Epithelial cell of proximal tubule (primary cell): ENCODE measurements around the gene RAB30. TPM values are rescaled to one million over a fixed set of nuclear protein-coding genes. Genes with fewer than 3 reads are reported as not detected.

Experiments
- DNase-seq: peaks from one replicate; pipeline ENCODE4 v3.0.0-alpha.2; 2011; ENCODE audit warnings: low read depth
- H3K4me3 ChIP-seq: 2 replicates; pipeline ENCODE4 v1.5.1; 2011; ENCODE audit warnings: low read depth, mild to moderate bottlenecking, low read length
- CTCF ChIP-seq: conservative IDR thresholded peaks from 2 replicates; pipeline ENCODE4 v1.5.1; 2012; ENCODE audit warnings: low read depth, mild to moderate bottlenecking, low read length
- total RNA-seq: library from RNA; depleted of rRNA; stranded (reverse); fragments of >200 nt; gene quantifications from 2 replicates; pipeline ENCODE4 v1.2.3, GENCODE V29; 2015

RAB30 gene
- total RNA-seq, 1 donor from 2014 or later, result 2.8 TPM

DNA sequence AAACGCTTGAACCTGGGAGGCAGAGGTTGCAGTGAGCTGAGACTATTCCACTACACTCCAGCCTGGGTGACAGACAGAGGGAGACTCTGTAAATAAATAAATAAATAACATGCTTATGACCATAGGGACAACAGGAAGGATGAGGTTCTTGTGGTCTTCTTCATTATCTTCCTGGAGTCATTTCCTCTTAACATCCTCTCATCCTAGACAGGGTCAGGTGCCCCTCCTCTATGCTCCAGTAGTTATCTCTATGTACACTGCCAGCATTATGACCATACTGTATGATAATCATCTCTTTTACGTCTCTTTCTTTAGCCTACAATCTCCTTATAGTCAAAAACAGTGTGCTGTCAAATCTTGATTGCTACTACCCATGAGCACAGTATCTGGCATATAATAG is 17.7 kb downstream of the RAB30 start:
- H3K4me3 ChIP-seq, result no peak overlapping the region
- TF ChIP-seq CTCF, result no peak
- DNase-seq, result no peak

DNA sequence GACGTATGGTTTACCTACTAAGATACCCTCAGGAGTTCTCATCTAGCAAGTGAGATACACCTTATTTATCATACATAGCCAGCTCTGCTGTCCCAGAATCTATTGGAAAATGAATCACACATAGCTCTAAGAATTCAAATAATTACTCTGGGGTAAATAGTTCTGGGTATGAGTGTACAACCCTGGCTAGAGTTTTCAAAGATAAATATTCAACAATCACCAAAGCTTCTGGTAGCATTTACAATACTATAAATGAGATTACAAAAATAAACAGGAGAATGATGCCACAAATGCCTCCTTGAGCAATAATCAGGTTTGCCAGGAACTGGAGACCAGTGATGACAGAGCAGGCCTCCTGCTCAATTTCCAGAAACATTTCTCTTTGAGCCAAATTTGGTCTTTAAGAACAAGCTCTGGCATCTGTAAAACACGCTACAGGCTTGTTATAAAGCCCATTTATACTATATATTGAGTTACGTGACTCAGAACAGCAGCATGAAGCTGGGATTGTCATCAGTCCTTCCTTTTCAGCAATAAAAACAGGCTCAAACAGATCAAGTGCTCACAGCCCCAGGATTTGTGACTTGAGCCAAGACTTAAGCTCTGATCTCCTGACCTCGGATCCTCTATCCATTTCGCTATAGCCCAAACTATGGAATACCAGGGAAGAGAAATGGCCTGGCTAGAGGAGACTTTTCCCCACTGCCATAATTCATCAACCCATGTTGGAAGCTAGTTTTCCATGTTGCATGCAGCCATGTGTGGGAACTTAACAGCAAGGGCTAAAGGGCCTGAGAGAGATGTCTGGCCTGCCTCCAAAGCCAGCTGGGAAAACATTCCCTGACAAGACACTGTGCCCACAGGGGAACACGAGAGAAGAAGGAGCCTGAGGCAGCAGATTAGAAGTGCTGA is 19.7 kb downstream of the RAB30 start:
- DNase-seq, result no peak
- no peak for TF ChIP-seq CTCF
- H3K4me3 ChIP-seq, result no peak overlapping the region

DNA sequence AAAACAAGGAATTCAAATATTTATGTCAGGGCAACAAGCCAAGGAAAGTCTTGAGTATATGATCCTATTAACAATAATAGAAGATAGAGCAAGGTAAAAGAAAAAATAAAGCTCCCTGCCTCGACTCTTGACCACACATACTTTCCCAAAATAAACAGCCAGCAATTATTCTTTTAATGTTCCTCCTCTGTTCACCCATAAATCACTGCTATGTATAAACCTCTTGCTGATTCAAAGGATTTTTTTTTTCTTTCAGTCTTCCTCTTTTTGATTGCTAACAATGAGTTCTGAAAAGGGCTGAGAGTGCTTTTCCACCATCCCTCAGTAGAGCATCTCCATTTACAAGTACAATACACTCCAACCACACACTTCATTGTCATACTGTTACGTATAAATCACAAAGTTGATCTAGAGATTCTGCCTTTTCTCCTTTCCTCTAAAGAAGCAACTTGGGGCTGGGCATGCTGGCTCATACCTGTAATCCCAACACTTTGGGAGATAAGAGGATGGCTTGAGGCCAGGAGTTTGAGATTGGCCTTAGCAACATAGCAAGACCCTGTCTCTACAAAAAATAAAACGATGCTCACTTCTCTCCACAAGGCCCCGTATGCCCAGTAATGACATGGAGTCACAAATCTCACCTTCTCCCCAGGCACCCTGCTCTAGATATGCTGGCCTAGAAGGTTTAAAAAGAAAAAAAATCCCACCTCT is 24.0 kb downstream of the RAB30 start:
- TF ChIP-seq CTCF, result no peak
- no peak for DNase-seq
- H3K4me3 ChIP-seq, result no peak overlapping the region

DNA sequence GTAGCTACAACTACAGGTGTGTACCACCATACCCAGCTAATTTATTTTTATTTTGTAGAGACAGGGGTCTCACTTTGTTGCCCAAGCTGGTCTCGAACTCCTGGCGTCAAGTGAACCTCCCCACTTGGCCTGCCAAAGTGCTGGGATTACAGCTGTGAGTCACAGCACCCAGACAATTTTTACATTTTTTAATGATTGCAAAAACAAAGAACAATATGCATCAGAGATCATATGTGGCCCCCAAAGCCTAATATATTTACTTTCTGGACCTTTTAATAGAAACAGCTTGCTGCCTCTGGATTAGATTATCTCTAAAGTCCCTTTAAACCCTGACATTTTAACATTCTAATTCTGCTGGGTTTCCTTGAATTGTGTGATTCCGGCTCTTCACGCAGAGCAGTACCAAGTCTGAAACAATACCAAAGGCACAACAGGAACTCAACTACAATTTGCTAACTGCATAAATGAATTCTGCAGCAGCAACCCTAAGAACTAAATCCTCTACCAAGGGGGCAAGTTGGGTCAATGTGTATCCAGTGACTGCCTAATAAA is 25.0 kb downstream of the RAB30 start:
- H3K4me3 ChIP-seq, result no peak overlapping the region
- TF ChIP-seq CTCF, result no peak
- DNase-seq, result no peak

DNA sequence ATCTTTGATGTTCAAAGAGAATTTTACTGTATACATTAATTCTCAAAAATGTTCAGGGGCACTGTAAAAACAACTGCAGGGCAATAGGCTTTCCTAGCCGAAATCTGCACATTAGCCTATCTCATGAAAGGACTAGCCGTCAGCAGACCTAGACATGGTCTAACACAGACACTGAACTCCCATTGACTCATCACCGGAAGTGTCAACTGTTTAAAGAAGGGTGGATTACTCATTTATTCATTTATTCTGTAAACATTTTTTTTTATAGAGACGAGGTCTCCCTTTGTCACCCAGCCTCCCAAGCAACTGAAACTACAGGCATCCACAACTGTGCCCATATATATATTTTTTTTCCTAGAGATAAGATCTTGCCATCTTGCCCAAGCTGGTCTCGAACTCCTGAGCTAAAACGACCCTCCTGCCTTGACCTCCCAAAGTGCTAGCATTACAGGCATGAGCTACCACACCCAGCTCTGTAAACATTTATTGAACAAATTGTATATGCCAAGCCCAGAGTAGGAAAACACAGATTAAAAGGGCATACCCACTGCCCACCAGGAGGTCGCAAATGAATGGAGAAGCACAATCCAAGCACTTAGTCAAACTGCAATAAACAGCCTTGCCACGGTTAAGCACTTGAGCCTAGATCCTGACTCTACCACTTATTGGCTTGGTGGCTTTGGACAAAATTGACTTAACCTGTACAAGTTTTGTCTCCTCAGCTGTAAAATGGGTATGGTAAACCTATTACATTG is 26.6 kb downstream of the RAB30 start:
- DNase-seq, result no peak
- no peak overlapping the region for H3K4me3 ChIP-seq
- TF ChIP-seq CTCF, result no peak

- TF ChIP-seq CTCF, result no peak
- no peak overlapping the region for H3K4me3 ChIP-seq
- DNase-seq, result no peak
Observed at GRCh38 chr11:83042964-83043711, 28.6 kb downstream of the RAB30 start.
